22Rv1 (cell line): ENCODE results near the gene ARX.

Experiments used
- ZFX ChIP-seq: fragments of 450-650 bp; IDR thresholded peaks from 2 replicates; pipeline ENCODE4 v1.6.1; 2017; ENCODE audit warnings: antibody characterized with exemption, borderline replicate concordance
- TF ChIP-seq, protein P1 (sequence below): fragments of 450-650 bp; IDR thresholded peaks from 2 replicates; pipeline ENCODE4 v1.5.1; 2017; ENCODE audit warnings: mild to moderate bottlenecking

- TF ChIP-seq, protein P1, sequence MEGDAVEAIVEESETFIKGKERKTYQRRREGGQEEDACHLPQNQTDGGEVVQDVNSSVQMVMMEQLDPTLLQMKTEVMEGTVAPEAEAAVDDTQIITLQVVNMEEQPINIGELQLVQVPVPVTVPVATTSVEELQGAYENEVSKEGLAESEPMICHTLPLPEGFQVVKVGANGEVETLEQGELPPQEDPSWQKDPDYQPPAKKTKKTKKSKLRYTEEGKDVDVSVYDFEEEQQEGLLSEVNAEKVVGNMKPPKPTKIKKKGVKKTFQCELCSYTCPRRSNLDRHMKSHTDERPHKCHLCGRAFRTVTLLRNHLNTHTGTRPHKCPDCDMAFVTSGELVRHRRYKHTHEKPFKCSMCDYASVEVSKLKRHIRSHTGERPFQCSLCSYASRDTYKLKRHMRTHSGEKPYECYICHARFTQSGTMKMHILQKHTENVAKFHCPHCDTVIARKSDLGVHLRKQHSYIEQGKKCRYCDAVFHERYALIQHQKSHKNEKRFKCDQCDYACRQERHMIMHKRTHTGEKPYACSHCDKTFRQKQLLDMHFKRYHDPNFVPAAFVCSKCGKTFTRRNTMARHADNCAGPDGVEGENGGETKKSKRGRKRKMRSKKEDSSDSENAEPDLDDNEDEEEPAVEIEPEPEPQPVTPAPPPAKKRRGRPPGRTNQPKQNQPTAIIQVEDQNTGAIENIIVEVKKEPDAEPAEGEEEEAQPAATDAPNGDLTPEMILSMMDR = no peak
- TF ChIP-seq ZFX = no peak
These were observed 4.1 kb upstream of the ARX start for GRCh38 chrX:25019707-25020390.
